ENCODE data around the gene SH3D19.

- TF ChIP-seq POLR2AphosphoS5 (IDR thresholded peaks at IDR 0.05) (no peak), CTCF (IDR thresholded peaks at IDR 0.05) (no peak), POLR2A (IDR thresholded peaks at IDR 0.05) (no peak)
These were observed 173.4 kb downstream of the SH3D19 start for GRCh38 chr4:151152028-151152427.
